HepG2 (cell line): ENCODE measurements around the gene ANKRD13D. TPM values are rescaled to one million over a fixed set of nuclear protein-coding genes. Genes with fewer than 3 reads are reported as not detected.

Experiments used
- NR2F1 ChIP-seq, 2 experiments: fragments of 450-650 bp in 1 of 2; formaldehyde crosslinking in 1 of 2; IDR thresholded peaks; 2 replicates each; pipeline versions ENCODE4 v1.5.0 to v1.6.1; 2016 to 2020; ENCODE audit warnings: mild to moderate bottlenecking in 1 of 2, missing compliant biosample characterization in 1 of 2, missing genetic modification reagents in 1 of 2, moderate library complexity in 1 of 2
- REXO4 ChIP-seq: sonication (generic); formaldehyde crosslinking; IDR thresholded peaks from 2 replicates; pipeline ENCODE4 v1.8.0; 2022; ENCODE audit warnings: missing genetic modification reagents, mild to moderate bottlenecking, borderline replicate concordance
- SNAI1 ChIP-seq: sonication (generic); formaldehyde crosslinking; IDR thresholded peaks from 2 replicates; pipeline ENCODE4 v1.5.0; 2020; ENCODE audit warnings: mild to moderate bottlenecking, missing genetic modification reagents, borderline replicate concordance
- SOX13 ChIP-seq, 3 experiments: fragments of 450-650 bp in 1 of 3; sonication (generic) in 1 of 3; formaldehyde crosslinking in 1 of 3; IDR thresholded peaks in 2 of 3; conservative IDR thresholded peaks in 1 of 3; 2 replicates each; pipeline versions ENCODE4 v1.5.0 to v1.6.1; 2016 to 2020; ENCODE audit warnings: antibody characterized with exemption in 1 of 3, mild to moderate bottlenecking in 1 of 3, missing compliant biosample characterization in 1 of 3, missing genetic modification reagents in 1 of 3, moderate library complexity in 1 of 3
- ZNF441 ChIP-seq: sonication (generic); formaldehyde crosslinking; IDR thresholded peaks from 2 replicates; pipeline ENCODE4 v1.7.0; 2021; ENCODE audit warnings: missing genetic modification reagents, borderline replicate concordance
- ZNF546 ChIP-seq: sonication (generic); formaldehyde crosslinking; conservative IDR thresholded peaks from 2 replicates; pipeline ENCODE4 v1.8.1; 2023; ENCODE audit warnings: mild to moderate bottlenecking, missing genetic modification reagents
- polyA plus RNA-seq, 8 experiments: library from polyadenylated mRNA; depleted of rRNA in 3 of 8; stranded (reverse) in 7 of 8; unstranded in 1 of 8; fragments of >200 nt; fragmentation: Illumina TruSeq in 4 of 8; extraction: Trizol in 4 of 8; gene quantifications; 2 replicates each; pipeline versions ENCODE4 v1.2.1 to v1.2.3, GENCODE V29; 2011 to 2016; ENCODE audit warnings: low read depth in 4 of 8, missing spikeins in 1 of 8, mixed read lengths in 1 of 8; ENCODE audit not compliant: insufficient read depth in 1 of 8
- total RNA-seq, 5 experiments: library from RNA; depleted of rRNA; stranded (reverse); fragments of >200 nt; fragmentation: Illumina TruSeq; extraction: Trizol; gene quantifications; 2 replicates each; pipeline ENCODE4 v1.2.3, GENCODE V29; 2016; ENCODE audit warnings: low read depth in 1 of 5
- TF ChIP-seq, protein P1 (sequence below): sonication (generic); formaldehyde crosslinking; IDR thresholded peaks from 2 replicates; pipeline ENCODE4 v1.5.0; 2020; ENCODE audit warnings: mild to moderate bottlenecking, missing genetic modification reagents
- TF ChIP-seq, protein P2 (sequence below): sonication (generic); formaldehyde crosslinking; IDR thresholded peaks from 2 replicates; pipeline ENCODE4 v1.8.1; 2023; ENCODE audit warnings: mild to moderate bottlenecking, missing genetic modification reagents
- TF ChIP-seq, protein P3 (sequence below): sonication (generic); IDR thresholded peaks from 2 replicates; pipeline ENCODE4 v1.6.1; 2016; ENCODE audit warnings: low read depth, borderline replicate concordance

ANKRD13D gene
- total and polyA plus RNA-seq, 2 of the 13 experiments (the other 11 are each of a cell fraction or from before 2014, with no cell fraction given): 18.6 to 27.3 TPM

DNA sequence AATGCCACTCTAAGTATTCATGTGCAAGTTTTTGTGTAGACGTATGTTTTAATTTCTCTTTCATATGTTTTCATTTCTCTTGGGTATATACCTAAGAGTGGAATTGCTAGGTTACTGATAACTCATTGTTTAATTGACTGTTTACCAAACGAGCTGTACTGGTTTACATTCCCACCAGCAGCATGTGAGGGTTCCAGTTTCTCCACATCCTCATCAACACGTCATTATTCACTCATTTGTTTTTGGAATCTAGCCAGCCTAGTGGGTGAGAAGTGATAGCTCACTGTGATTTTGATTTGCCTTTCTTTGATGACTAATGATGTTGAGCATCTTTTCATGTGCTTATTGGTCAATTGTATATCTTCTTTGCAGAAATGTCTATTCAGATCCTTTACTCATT lies 4.0 kb downstream of the ANKRD13D start (continued):
- TF ChIP-seq, protein P1, sequence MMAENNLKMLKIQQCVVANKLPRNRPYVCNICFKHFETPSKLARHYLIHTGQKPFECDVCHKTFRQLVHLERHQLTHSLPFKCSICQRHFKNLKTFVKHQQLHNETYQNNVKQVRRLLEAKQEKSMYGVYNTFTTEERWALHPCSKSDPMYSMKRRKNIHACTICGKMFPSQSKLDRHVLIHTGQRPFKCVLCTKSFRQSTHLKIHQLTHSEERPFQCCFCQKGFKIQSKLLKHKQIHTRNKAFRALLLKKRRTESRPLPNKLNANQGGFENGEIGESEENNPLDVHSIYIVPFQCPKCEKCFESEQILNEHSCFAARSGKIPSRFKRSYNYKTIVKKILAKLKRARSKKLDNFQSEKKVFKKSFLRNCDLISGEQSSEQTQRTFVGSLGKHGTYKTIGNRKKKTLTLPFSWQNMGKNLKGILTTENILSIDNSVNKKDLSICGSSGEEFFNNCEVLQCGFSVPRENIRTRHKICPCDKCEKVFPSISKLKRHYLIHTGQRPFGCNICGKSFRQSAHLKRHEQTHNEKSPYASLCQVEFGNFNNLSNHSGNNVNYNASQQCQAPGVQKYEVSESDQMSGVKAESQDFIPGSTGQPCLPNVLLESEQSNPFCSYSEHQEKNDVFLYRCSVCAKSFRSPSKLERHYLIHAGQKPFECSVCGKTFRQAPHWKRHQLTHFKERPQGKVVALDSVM (CRISPR knock-in tag): no peak
- TF ChIP-seq REXO4 (CRISPR knock-in tag) (no peak), ZNF546 (CRISPR knock-in tag) (no peak), SOX13 (IDR thresholded peaks at IDR 0.05) (no peak), SOX13 (CRISPR knock-in tag; conservative IDR thresholded peaks at IDR 0.05 in 1 of 2, IDR thresholded peaks at IDR 0.05 in 1 of 2) (no peak), NR2F1 (CRISPR knock-in tag; IDR thresholded peaks at IDR 0.05) (no peak), SNAI1 (no peak), ZNF441 (CRISPR knock-in tag) (no peak)
- TF ChIP-seq, protein P2, sequence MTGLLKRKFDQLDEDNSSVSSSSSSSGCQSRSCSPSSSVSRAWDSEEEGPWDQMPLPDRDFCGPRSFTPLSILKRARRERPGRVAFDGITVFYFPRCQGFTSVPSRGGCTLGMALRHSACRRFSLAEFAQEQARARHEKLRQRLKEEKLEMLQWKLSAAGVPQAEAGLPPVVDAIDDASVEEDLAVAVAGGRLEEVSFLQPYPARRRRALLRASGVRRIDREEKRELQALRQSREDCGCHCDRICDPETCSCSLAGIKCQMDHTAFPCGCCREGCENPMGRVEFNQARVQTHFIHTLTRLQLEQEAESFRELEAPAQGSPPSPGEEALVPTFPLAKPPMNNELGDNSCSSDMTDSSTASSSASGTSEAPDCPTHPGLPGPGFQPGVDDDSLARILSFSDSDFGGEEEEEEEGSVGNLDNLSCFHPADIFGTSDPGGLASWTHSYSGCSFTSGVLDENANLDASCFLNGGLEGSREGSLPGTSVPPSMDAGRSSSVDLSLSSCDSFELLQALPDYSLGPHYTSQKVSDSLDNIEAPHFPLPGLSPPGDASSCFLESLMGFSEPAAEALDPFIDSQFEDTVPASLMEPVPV (CRISPR knock-in tag): no peak
- TF ChIP-seq, protein P3, sequence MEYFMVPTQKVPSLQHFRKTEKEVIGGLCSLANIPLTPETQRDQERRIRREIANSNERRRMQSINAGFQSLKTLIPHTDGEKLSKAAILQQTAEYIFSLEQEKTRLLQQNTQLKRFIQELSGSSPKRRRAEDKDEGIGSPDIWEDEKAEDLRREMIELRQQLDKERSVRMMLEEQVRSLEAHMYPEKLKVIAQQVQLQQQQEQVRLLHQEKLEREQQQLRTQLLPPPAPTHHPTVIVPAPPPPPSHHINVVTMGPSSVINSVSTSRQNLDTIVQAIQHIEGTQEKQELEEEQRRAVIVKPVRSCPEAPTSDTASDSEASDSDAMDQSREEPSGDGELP: no peak
